C4-2B (cell line): Measurements from ENCODE around the gene ZNF516.

Source experiments
- CTCF ChIP-seq: fragments of 450-650 bp; conservative IDR thresholded peaks from 2 replicates; pipeline ENCODE4 v1.5.1; 2017; ENCODE audit warnings: mild to moderate bottlenecking
- ZFX ChIP-seq: fragments of 450-650 bp; IDR thresholded peaks from 2 replicates; pipeline ENCODE4 v1.6.1; 2017

- TF ChIP-seq CTCF (no peak), ZFX (no peak)
Measured at GRCh38 chr18:76414936-76415621, 80.0 kb downstream of the ZNF516 start.
